HG02943 (cell line): ENCODE data around the gene CORO7.

Source experiments
- ATAC-seq: cut with Tn5 transposase; IDR thresholded peaks from one replicate; pipeline ENCODE4 v1.9.1; 2021; ENCODE audit warnings: mild to moderate bottlenecking, low read depth, moderate library complexity; ENCODE audit not compliant: unreplicated experiment

Gene CORO7

GRCh38 chr16:4426722-4427372 lies 10.5 kb upstream of the CORO7 start:
- ATAC-seq: no peak

- peak; percentile 33 for ATAC-seq
Measured at GRCh38 chr16:4426021-4426684, 9.8 kb upstream of the CORO7 start.

GRCh38 chr16:4425378-4426020 lies 9.1 kb upstream of the CORO7 start, which contains the start of gene DNAJA3:
TSS of gene DNAJA3 (plus strand) at chr16:4425868. CDS start at chr16:4425882, 14 bp downstream.
- peak; percentile 88 for ATAC-seq

DNA sequence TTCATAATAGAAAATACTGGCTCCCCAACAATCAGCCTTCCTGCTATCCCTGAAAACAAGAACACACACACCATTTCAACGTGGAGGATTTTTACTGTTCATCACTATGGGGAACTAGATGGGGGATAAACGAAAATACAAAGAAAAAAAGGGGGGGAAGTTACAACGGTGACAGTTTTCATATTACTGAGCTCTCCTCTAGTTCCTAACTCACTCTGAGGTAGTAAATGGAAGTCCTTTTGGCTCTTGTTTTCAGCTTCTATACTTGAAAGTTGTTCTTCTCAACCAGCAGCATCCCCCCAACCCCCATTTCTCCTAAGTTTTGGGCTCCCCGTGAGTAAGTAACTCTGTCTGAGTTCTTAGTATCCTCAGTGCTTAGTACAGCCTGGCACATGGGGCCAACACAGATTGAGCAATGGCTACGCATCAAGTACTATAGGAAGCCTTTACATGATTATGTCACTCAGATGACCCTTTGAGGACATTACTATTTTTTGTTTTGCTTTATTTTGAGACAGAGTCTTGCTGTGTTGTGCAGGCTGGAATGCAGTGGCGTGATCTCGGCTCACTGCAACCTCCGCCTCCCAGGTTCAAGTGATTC lies 4.2 kb upstream of the CORO7 start:
- ATAC-seq: no peak

DNA sequence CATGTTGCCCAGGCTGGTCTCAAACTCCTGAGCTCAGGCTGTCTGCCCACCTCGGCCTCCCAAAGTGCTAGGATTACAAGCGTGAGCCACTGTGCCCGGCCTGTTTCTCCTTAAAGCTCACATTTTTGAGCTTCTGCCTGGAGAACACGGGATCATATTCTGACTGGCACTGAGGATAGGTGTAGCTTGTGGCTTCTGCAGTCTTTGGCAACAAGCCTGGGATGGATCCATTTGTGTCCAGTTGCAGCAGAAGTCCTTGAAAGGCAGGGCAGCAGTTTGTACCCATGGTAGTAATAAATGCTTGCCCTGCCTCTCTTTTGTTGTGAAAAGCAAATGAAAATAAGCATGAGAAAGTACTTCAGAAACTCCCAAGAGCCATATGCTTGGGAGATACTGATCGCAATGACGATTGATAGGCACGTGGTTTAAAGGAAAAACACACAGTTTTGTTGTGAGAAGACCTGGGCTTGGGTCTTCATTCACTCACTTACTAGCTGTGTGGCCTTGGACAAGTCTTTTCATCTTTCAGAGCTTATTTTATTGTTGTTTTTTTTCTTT lies 3.1 kb upstream of the CORO7 start:
- ATAC-seq: no peak

- no peak for ATAC-seq
Measured at GRCh38 chr16:4415538-4416199, 727 bp downstream of the CORO7 start.

GRCh38 chr16:4414187-4414917 lies 2.0 kb downstream of the CORO7 start:
- peak; percentile 57 for ATAC-seq

DNA sequence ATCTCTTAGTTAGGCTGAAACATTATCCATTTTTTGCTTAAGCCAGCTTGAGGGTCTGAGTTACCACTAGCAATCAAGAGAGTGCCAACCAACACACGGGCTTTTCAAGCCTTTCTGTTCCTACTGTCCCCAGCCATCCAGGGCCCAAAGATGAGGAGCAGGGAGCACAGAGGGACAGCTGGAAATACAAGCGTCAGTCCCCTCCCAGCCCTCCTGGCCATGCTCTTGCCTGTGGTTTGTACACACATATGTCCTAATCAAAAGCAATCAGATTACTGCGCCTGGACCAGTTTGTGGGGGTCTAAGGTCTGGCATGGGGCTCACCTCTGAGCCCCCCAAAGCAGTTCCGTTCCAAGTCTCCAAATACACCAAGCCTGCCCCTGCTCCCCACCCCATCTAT lies 3.5 kb downstream of the CORO7 start:
- no peak for ATAC-seq

GRCh38 chr16:4412159-4412558 lies 4.2 kb downstream of the CORO7 start:
- no peak for ATAC-seq

DNA sequence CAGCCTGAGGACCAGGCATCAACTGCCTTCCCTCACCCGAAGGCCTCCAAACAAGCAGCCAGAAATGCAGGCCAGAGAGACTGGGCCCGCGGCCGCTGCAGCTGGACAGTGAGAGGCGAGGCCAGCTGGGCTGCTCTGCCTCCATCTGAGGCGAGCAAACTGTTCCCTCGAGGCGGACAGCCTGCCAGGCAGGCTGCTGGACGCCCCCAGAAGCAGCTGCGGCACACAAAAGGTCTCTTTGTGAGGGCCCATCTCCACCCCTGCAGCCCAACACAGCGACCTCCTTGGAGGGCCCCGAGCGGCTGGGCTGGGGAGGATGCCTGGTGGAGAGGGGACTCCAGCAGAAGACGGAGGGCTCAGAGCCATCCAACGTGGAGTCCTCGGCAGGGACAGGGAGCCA lies 4.7 kb downstream of the CORO7 start:
- no peak for ATAC-seq

DNA sequence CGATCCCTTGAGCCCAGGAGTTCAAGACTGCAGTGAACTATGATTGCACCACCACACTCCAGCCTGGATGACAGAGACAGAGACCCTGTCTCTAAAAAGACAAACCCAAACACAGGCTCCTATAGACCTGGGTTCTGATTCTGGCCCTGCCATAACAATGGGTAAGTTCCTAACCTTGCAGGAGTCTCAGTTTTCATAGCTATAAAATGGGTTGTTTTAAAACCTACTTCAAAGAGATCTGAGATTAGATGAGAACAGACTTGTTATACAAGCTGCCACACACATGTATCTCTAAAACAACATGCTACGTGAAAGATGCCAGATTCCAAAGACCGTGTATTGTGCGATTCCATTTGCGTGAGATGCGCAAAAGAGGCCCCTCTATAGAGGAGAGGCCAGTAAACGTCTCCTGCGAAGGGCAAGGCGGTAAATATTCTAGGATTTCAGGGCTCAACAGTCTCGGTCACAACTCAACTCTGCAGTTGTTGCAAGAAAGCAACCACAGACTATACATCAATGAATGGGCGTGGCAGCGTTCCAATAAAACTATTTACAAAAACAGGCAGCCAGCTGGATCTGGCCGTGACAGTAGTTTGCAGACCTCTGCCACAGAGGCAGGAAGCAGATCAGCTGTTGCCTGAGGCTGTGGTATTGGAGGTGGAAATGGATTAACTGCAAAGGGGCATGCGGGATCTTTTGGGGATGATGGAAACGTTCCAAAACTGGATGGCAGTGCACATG lies 5.9 kb downstream of the CORO7 start:
- no peak for ATAC-seq

GRCh38 chr16:4409081-4409932 lies 7.1 kb downstream of the CORO7 start:
- ATAC-seq: no peak

- no peak for ATAC-seq
Measured at GRCh38 chr16:4408323-4408690, 8.1 kb downstream of the CORO7 start.

DNA sequence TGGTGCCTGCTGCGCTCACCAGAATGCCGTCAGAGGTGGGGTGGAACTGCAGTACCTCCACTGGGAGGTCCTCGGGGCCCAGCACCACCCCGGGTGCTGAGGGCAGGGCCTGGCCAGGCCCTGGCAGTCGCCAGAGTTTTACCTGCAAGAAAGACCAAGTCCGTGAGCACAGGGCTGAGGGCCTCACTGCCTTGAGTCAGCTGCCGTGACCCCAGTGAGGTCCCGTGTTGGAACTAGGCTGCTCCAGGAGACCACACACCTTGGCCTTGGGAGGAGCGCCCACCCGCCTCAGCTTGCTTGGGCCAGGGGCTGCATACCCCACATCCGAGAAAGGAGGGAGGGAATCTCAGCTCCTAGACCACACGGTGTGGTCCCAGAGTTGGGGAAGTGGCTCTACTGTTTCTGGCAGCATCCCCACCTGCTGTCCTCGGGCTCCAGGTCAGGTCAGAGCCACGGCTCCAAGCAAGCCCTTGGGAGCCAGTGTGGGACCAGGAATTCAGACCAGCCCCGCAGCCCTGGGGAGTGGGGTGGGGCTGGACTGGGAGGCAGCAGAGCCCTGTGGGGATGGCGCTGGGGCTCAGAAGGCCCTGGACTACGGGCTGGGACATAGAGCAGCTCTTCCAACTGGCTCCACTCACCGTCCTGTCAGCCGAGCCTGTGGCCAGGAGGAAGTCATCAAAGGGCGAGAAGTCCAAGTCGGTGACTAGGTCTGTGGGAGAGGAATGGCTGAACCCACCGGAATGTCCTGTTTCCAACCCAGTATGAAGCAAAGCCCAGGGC lies 8.7 kb downstream of the CORO7 start:
- no peak for ATAC-seq

GRCh38 chr16:4404967-4405696 lies 11.3 kb downstream of the CORO7 start:
- no peak for ATAC-seq

DNA sequence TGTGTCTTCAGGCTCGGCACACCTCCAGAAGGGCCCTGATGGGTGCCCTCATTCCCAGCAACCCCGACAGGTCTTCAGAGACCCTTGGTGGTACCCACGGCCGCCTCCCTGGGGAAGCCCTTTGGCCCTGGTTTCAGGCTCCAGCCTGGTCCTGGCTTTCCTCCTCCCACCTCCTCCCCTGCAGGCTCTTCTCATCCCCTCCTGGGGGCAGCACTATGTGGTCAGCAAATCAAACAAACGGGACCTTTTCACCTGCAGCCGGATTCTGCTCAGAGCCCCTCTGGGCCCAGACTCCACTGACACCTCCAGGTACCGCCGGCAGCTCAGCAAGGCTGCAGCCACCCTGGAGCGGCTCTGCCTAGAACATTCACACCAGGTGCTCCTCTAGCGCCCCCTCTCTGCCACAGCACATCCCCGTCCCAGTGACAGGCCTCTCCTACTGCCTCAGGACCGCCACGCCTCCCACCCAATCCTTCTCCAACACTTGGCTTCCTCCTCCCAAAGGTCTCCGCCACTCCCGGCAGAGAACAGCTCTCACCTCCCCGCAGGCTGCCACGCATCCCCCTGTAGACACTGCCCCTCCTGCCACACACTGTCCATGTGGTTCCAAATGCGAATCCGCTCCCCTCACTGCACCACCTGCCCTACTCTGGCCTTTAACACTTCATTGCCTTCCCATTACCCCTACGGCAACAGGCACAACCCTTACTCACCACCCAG lies 12.0 kb downstream of the CORO7 start:
- ATAC-seq: no peak
